Prostate gland (tissue), 2 donors: ENCODE measurements around the gene EGFL6. TPM values are rescaled to one million over a fixed set of nuclear protein-coding genes. Genes with fewer than 3 reads are reported as not detected.

Source experiments
- DNase-seq: peaks from one replicate; pipeline ENCODE4 v3.0.0-alpha.2; 2019; ENCODE audit warnings: low spot score
- H3K27ac ChIP-seq, 2 donors: fragments of 200-600 bp; sonication (generic); 2 replicates each; pipeline ENCODE4 v1.5.1; 2017 to 2019
- H3K27me3 ChIP-seq: fragments of 200-600 bp; sonication (generic); replicated peaks from 2 replicates; pipeline ENCODE4 v1.5.1; 2019; ENCODE audit not compliant: insufficient read depth
- H3K36me3 ChIP-seq, 2 donors: fragments of 200-600 bp; sonication (generic); 1 replicate in 1 of 2; 2 replicates in 1 of 2; pipeline versions ENCODE4 v1.5.1 to v1.8.1; 2017 to 2019
- H3K4me1 ChIP-seq: fragments of 200-600 bp; sonication (generic); replicated peaks from 2 replicates; pipeline ENCODE4 v1.5.1; 2019
- H3K4me3 ChIP-seq, 2 donors: fragments of 200-600 bp; sonication (generic); 2 replicates each; pipeline ENCODE4 v1.5.1; 2017 to 2019
- H3K9me3 ChIP-seq: fragments of 200-600 bp; sonication (generic); 2 replicates; pipeline ENCODE4 v1.5.1; 2017
- POLR2A ChIP-seq: fragments of 450-650 bp; IDR thresholded peaks from one replicate; pipeline ENCODE4 v1.6.1; 2016; ENCODE audit warnings: antibody characterized with exemption, mild to moderate bottlenecking
- POLR2AphosphoS5 ChIP-seq: sonication (generic); formaldehyde crosslinking; IDR thresholded peaks from one replicate; pipeline ENCODE4 v1.6.1; 2017; ENCODE audit warnings: antibody characterized with exemption
- WGBS: methylation state at CpG from one replicate; pipeline ENCODE4 v1.1.5; 2018; 5-methylcytosine and 5-hydroxymethylcytosine counted together
- intact Hi-C: fragments of 100-400 bp; cut with DNase I; formaldehyde crosslinking; loops from one replicate; pipeline ENCODE4 v1.14.2; 2022
- total RNA-seq, 2 donors: library from RNA; depleted of rRNA; stranded (reverse); fragments of >200 nt; gene quantifications; one replicate each; pipeline ENCODE4 v1.1.0, GENCODE V29; 2016
- TF ChIP-seq, protein P1 (sequence below), 4 experiments: fragments of 200-600 bp in 2 of 4; fragments of 450-650 bp in 2 of 4; sonication (generic) in 2 of 4; IDR thresholded peaks; 1 replicate in 3 of 4; 2 replicates in 1 of 4; pipeline ENCODE4 v1.5.1; 2016 to 2019; ENCODE audit warnings: antibody characterized with exemption in 4 of 4, mild to moderate bottlenecking in 2 of 4, moderate library complexity in 2 of 4

The EGFL6 gene
- total RNA-seq, 2 donors from 2014 or later: 0.23 TPM; not detected in 1

DNA sequence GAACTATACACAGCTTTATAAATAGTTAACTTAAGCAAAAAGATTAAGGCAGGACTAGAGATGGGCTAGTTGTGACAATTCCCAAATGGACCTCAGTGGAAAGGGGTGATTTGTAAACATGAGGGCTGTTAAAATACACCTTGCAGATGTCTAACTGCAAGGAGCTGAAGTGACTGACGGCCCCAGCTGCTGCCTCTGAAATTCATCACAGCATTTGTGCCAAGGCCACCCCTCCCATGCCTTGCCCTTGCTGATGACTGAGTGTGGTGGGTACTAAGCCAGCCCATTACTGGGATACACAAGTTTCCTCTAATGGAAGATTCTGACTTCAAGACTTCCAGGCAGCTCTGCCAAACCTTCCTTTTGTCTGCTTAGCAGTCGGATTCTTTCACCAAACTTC is 23.7 kb upstream of the EGFL6 start:
- Histone ChIP-seq H3K27ac (no peak overlapping the region), H3K4me3 (no peak overlapping the region), H3K27me3 (no peaks in the 10 kb centered on the region), H3K4me1 (no peaks in the 10 kb centered on the region), H3K36me3 (no peaks in the 10 kb centered on the region), H3K9me3 (no peaks in the 10 kb centered on the region)
- 93% methylated on average over 1 of the region's 2 CpGs for WGBS
- DNase-seq: no peak
- TF ChIP-seq POLR2AphosphoS5 (no peak), POLR2A (no peak)
- TF ChIP-seq, protein P1, sequence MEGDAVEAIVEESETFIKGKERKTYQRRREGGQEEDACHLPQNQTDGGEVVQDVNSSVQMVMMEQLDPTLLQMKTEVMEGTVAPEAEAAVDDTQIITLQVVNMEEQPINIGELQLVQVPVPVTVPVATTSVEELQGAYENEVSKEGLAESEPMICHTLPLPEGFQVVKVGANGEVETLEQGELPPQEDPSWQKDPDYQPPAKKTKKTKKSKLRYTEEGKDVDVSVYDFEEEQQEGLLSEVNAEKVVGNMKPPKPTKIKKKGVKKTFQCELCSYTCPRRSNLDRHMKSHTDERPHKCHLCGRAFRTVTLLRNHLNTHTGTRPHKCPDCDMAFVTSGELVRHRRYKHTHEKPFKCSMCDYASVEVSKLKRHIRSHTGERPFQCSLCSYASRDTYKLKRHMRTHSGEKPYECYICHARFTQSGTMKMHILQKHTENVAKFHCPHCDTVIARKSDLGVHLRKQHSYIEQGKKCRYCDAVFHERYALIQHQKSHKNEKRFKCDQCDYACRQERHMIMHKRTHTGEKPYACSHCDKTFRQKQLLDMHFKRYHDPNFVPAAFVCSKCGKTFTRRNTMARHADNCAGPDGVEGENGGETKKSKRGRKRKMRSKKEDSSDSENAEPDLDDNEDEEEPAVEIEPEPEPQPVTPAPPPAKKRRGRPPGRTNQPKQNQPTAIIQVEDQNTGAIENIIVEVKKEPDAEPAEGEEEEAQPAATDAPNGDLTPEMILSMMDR (IDR thresholded peaks at IDR 0.05): no peak
- intact Hi-C loops: no loop called here

DNA sequence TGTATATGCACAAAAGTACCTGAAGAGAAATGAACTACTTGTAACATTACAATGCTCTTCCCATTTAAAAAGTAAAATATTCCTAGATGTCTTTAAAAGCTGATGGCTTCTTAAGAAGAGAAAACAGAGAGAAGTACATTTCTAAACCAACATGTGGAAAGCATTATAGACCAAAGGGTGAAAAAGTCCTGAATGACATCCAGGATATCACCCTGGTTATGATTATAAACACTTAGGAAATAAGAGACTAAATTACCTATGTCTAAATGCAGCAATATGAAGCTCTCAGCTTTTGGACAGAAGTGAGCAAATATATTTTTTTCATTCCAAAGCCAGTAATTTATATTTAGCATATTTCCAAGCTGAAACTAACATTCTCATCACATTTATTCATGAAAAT is 21.7 kb upstream of the EGFL6 start:
- Histone ChIP-seq H3K27me3 (no peaks in the 10 kb centered on the region), H3K9me3 (no peaks in the 10 kb centered on the region), H3K4me1 (no peaks in the 10 kb centered on the region), H3K36me3 (no peaks in the 10 kb centered on the region), H3K27ac (no peak overlapping the region), H3K4me3 (no peak overlapping the region)
- TF ChIP-seq POLR2A (no peak), POLR2AphosphoS5 (no peak)
- TF ChIP-seq, protein P1 (IDR thresholded peaks at IDR 0.05): no peak
- no peak for DNase-seq
- intact Hi-C loops: no loop called here

DNA sequence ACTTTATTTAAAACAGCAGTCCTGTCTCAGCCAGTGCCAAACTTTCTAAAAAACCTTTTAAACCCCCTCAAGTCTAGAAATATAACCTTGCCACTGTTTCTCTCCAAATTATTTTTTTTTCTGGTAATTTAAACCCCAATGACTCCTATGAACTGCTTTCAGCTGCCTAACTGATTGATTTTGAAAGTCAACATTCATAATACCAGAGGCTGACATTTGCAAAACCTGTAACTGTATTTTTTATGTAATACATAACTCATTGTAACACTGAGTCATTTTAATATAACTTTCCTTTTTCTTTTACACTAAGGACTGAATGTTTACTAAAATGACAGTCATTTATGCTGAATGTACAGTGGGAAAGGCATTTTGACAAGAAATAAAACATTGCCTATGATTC is 19.1 kb upstream of the EGFL6 start:
- H3K9me3 ChIP-seq: no peaks in the 10 kb centered on the region
- intact Hi-C loops: no loop called here
- H3K4me1 ChIP-seq: no peaks in the 10 kb centered on the region
- H3K27me3 ChIP-seq: no peaks in the 10 kb centered on the region
- no peak overlapping the region for H3K27ac ChIP-seq
- H3K4me3 ChIP-seq: no peak overlapping the region
- TF ChIP-seq POLR2AphosphoS5 (no peak), POLR2A (no peak)
- TF ChIP-seq, protein P1 (IDR thresholded peaks at IDR 0.05): no peak
- no peak for DNase-seq
- no peaks in the 10 kb centered on the region for H3K36me3 ChIP-seq

DNA sequence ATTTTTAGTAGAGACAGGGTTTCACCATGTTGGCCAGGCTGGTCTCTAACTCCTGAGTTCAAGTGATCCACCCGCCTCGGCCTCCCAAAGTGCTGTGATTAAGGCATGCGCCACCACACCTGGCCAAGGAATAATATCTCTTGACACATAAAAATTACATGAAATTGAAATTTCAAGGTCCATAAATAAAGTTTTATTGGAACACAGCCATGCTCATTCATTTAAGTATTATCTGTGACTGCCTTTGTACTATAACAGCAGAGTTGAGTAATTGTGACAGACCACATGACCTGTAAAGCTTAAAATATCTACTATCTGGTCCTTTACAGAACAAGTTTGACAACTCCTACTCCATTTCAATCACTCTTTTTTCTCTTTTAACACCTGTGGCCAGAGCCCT is 17.8 kb upstream of the EGFL6 start:
- no peak overlapping the region for H3K4me3 ChIP-seq
- TF ChIP-seq POLR2A: no peak
- TF ChIP-seq POLR2AphosphoS5: no peak
- TF ChIP-seq, protein P1 (IDR thresholded peaks at IDR 0.05): no peak
- H3K36me3 ChIP-seq: no peaks in the 10 kb centered on the region
- H3K27me3 ChIP-seq: no peaks in the 10 kb centered on the region
- intact Hi-C loops: no loop called here
- WGBS: 98% methylated on average over 3 of the region's 3 CpGs
- no peaks in the 10 kb centered on the region for H3K4me1 ChIP-seq
- H3K9me3 ChIP-seq: no peaks in the 10 kb centered on the region
- no peak for DNase-seq
- H3K27ac ChIP-seq: no peak overlapping the region

DNA sequence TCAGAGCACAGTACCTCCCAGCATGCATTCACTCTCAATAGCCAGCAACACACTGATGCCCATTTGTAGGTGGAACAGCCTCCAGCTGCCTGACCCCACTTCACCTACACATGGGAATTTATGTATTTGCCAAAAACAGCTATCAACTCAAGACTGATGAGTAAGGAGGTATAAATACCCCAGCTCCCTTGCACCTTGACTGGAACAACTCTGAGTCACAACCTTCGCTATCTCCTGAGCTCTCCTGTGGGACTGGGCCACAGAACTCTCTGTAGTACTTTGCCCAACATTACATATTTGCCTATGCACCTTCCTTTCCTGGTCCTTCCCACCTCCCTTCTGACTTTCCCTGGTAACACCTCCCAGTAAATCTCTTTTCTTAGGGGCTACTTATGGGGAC is 16.5 kb upstream of the EGFL6 start:
- DNase-seq: no peak
- Histone ChIP-seq H3K27me3 (no peaks in the 10 kb centered on the region), H3K9me3 (no peaks in the 10 kb centered on the region), H3K27ac (no peak overlapping the region), H3K4me1 (no peaks in the 10 kb centered on the region), H3K4me3 (no peak overlapping the region), H3K36me3 (no peaks in the 10 kb centered on the region)
- intact Hi-C loops: no loop called here
- WGBS: 92% methylated on average over 1 of the region's 1 CpG
- TF ChIP-seq POLR2AphosphoS5 (no peak), POLR2A (no peak)
- TF ChIP-seq, protein P1 (IDR thresholded peaks at IDR 0.05): no peak
